NCI-H460 (cell line): ENCODE measurements around the gene SLC6A2. TPM values are rescaled to one million over a fixed set of nuclear protein-coding genes. Genes with fewer than 3 reads are reported as not detected.

Experiments
- DNase-seq: peaks from one replicate; pipeline ENCODE4 v3.0.0-alpha.2; 2016; ENCODE audit warnings: low read depth; ENCODE audit errors: extremely low read depth
- total RNA-seq: library from RNA; depleted of rRNA; stranded (reverse); fragments of >200 nt; shearing (Covaris generic); gene quantifications from 2 replicates; pipeline ENCODE4 v1.2.3, GENCODE V29; 2014

The SLC6A2 gene
- total RNA-seq, 1 experiment from 2014 or later, result not detected

- no peak for DNase-seq
These were observed 9.8 kb upstream of the SLC6A2 start for GRCh38 chr16:55645986-55646385.

- no peak for DNase-seq
These were observed 8.4 kb upstream of the SLC6A2 start for GRCh38 chr16:55647343-55647742.

GRCh38 chr16:55647798-55648197 is 8.0 kb upstream of the SLC6A2 start:
- no peak for DNase-seq

- no peak for DNase-seq
These were observed 3.7 kb upstream of the SLC6A2 start for GRCh38 chr16:55651841-55652824.

GRCh38 chr16:55653106-55653505 is 2.7 kb upstream of the SLC6A2 start:
- no peak for DNase-seq

- DNase-seq, result no peak
These were observed 349 bp upstream of the SLC6A2 start for GRCh38 chr16:55655381-55655896.

GRCh38 chr16:55656691-55657092 is 904 bp downstream of the SLC6A2 start:
- DNase-seq, result no peak

GRCh38 chr16:55657616-55658015 is 1.8 kb downstream of the SLC6A2 start:
- no peak for DNase-seq

- DNase-seq, result no peak
These were observed 3.2 kb downstream of the SLC6A2 start for GRCh38 chr16:55658898-55659420.

- DNase-seq, result no peak
These were observed 4.2 kb downstream of the SLC6A2 start for GRCh38 chr16:55660026-55660425.

- DNase-seq, result no peak
These were observed 5.0 kb downstream of the SLC6A2 start for GRCh38 chr16:55660828-55661227.

- no peak for DNase-seq
These were observed 6.3 kb downstream of the SLC6A2 start for GRCh38 chr16:55661941-55662643.

- no peak for DNase-seq
These were observed 6.8 kb downstream of the SLC6A2 start for GRCh38 chr16:55662644-55663031.

GRCh38 chr16:55663225-55663624 is 7.4 kb downstream of the SLC6A2 start:
- DNase-seq, result no peak

- DNase-seq, result no peak
These were observed 8.2 kb downstream of the SLC6A2 start for GRCh38 chr16:55663765-55664677.

- DNase-seq, result no peak
These were observed 9.1 kb downstream of the SLC6A2 start for GRCh38 chr16:55664786-55665407.

- no peak for DNase-seq
These were observed 9.7 kb downstream of the SLC6A2 start for GRCh38 chr16:55665511-55665910.

GRCh38 chr16:55666012-55666411 is 10.2 kb downstream of the SLC6A2 start:
- no peak for DNase-seq

- DNase-seq, result no peak
These were observed 12.0 kb downstream of the SLC6A2 start for GRCh38 chr16:55667753-55668152.
